Stimulated activated naive B cell treated with anti-CD40 and anti-IgM and Interleukin-4, amounts not matched to agents 10 μg/mL and 1 μg/mL and 100 μg/mL, for 72 hours (primary cell): Measurements from ENCODE around the gene FOXP3.

Experiments
- ATAC-seq, 2 donors: fragments of 150-1000 bp; cut with Tn5 transposase; replicated peaks; 2 replicates each; pipeline ENCODE4 v1.10.0; 2021; ENCODE audit warnings: moderate library complexity in 1 of 2
- DNase-seq: peaks from one replicate; pipeline ENCODE4 v3.0.0; 2021
- H3K27ac Mint-ChIP-seq: one replicate; pipeline ENCODE4 v1.8.0; 2022; ENCODE audit warnings: mild to moderate bottlenecking, mixed read lengths
- H3K27me3 Mint-ChIP-seq, 2 donors: one replicate each; pipeline ENCODE4 v1.8.0; 2022; ENCODE audit warnings: mixed read lengths in 2 of 2
- H3K36me3 Mint-ChIP-seq, 2 donors: one replicate each; pipeline ENCODE4 v1.8.0; 2022; ENCODE audit warnings: mixed read lengths in 2 of 2, mild to moderate bottlenecking in 1 of 2
- H3K4me1 Mint-ChIP-seq, 2 donors: one replicate each; pipeline ENCODE4 v1.8.0; 2022; ENCODE audit warnings: mixed read lengths in 2 of 2, mild to moderate bottlenecking in 1 of 2
- H3K4me3 Mint-ChIP-seq, 2 donors: one replicate each; pipeline ENCODE4 v1.8.0; 2022; ENCODE audit warnings: mild to moderate bottlenecking in 2 of 2, mixed read lengths in 2 of 2, moderate library complexity in 1 of 2
- H3K9me3 Mint-ChIP-seq, 2 donors: one replicate each; pipeline ENCODE4 v1.8.0; 2022; ENCODE audit warnings: mixed read lengths in 2 of 2, mild to moderate bottlenecking in 1 of 2

Gene FOXP3

DNA sequence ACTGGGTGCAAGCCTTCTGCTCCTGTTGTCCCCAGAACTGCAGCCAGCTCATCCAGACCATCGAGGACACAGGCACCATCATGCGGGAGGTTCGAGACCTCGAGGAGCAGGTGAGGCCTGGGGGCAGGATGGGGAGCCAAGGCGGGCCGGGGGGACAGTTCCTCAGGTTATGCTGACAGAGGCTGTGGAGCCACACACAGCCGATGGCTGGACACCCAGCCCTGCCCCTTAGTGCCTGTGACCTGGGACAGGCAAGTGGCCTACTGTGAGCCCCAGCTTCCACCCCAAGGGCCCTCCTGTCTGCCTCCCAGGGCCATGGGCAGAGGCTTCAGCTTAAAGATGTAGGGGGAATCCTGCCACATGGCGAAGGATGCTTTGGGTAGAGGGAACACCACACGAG, 14.9 kb downstream of the FOXP3 start:
- Mint-ChIP-seq H3K4me3 (no peak overlapping the region), H3K27ac (no peak overlapping the region), H3K4me1 (peaks cover 9 to 22% of the 10 kb centered on the region in 2 donors), H3K27me3 (no peaks in the 10 kb centered on the region), H3K36me3 (peaks cover 26 to 42% of the 10 kb centered on the region in 2 donors), H3K9me3 (no peaks in the 10 kb centered on the region)
- no peak for DNase-seq
- ATAC-seq: no peak

DNA sequence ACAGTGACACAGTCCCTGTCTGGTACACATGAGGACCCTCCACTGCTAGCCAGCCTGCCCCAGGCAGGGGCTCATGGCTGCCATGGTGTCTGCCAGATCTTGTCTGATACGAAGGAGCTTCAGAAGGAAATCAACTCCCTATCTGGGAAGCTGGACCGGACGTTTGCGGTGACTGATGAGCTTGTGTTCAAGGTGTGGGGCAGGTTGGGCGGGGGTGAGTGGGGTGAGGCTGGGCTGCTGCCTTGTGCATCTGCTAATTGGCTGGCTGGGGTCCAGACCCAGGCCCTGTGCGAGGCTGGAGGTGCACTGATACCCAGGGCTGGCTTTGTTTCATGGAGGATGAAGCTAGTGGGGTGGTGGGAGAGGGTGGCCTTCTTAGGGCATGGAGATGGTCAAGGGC, 15.4 kb downstream of the FOXP3 start:
- H3K36me3 Mint-ChIP-seq: peaks cover 31 to 46% of the 10 kb centered on the region in 2 donors

DNA sequence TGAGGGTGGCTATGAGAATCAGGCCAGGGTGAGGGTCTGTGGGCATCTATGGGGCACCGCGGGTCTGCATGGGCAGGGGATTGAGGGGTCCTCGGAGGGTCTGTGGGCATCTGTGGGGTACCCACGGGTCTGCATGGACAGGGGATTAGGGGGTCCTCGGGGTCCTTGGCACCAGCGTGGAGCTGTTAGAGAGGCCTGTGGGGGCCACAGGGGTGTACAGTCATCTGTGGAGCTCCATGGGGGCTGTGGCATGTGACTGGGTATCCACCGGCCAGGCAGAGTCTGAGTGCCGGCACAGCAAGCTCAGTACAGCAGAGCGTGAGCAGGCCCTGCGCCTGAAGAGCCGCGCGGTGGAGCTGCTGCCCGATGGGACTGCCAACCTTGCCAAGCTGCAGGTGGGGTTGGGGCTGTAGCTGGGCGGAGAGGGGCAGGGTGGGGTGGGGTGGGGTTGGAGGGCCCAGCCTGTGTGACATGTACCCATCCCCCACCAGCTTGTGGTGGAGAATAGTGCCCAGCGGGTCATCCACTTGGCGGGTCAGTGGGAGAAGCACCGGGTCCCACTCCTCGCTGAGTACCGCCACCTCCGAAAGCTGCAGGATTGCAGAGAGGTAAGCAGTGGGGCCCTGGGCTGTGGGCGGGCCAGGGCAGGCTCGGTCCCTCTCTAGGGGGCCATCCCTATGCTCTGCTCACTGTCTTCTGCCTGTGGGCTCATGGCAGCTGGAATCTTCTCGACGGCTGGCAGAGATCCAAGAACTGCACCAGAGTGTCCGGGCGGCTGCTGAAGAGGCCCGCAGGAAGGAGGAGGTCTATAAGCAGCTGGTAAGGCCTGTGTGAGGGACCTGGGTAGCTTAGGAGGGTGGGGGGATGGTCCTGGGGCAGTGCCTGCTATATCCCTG, 16.3 kb downstream of the FOXP3 start:
- Mint-ChIP-seq H3K27me3 (peaks cover 0 to 3% of the 10 kb centered on the region in 2 donors), H3K27ac (no peak overlapping the region), H3K4me1 (peaks cover 8 to 25% of the 10 kb centered on the region in 2 donors), H3K36me3 (peaks cover 37 to 52% of the 10 kb centered on the region in 2 donors), H3K4me3 (no peak overlapping the region), H3K9me3 (no peaks in the 10 kb centered on the region)
- ATAC-seq: no peak
- DNase-seq: no peak

More for the DNA sequence above, 15.4 kb downstream of the FOXP3 start:
- no peak for ATAC-seq
- H3K4me3 Mint-ChIP-seq: no peak overlapping the region
- H3K27ac Mint-ChIP-seq: no peak overlapping the region
- no peaks in the 10 kb centered on the region for H3K27me3 Mint-ChIP-seq
- no peak for DNase-seq
- peaks cover 9 to 28% of the 10 kb centered on the region in 2 donors for H3K4me1 Mint-ChIP-seq
- H3K9me3 Mint-ChIP-seq: no peaks in the 10 kb centered on the region

DNA sequence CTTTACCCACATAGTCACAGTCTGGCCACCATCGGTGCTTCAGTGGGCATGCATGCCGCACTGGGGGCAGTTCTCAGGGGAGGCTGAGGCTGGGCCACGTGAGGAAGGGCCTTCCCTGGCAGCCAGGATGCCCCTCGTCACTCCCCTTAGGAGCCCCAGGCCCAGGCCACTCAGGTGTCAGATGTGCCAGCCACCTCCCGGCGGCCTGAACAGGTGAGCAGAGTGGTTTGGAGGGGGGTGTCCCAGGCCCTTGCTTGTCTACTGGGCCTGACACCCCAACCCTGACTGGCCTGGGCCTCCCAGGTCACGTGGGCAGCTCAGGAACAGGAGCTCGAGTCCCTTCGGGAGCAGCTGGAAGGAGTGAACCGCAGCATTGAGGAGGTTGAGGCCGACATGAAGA, 17.2 kb downstream of the FOXP3 start:
- no peaks in the 10 kb centered on the region for H3K9me3 Mint-ChIP-seq
- peaks cover 4 to 17% of the 10 kb centered on the region in 2 donors for H3K4me1 Mint-ChIP-seq
- H3K27me3 Mint-ChIP-seq: peaks cover 0 to 3% of the 10 kb centered on the region in 2 donors
- no peak overlapping the region for H3K4me3 Mint-ChIP-seq
- DNase-seq (no peak), ATAC-seq (no peak)
- no peak overlapping the region for H3K27ac Mint-ChIP-seq
- H3K36me3 Mint-ChIP-seq: peaks cover 37 to 52% of the 10 kb centered on the region in 2 donors

DNA sequence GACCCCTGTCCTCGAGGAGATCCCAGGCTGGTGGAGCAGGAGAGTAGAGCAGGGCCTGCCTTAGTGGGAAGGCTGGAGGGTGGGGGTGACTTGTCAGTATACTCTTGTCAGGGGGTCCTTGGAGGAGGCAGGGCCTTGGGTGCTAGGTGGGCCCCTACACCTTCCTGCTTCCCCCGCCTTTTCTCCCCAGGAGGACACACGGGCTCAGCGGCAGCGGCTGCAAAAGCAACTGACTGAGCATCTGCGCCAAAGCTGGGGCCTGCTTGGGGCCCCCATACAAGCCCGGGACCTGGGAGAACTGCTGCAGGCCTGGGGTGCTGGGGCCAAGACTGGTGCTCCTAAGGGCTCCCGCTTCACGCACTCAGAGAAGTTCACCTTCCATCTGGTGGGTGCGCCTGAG, 18.0 kb downstream of the FOXP3 start:
- H3K27ac Mint-ChIP-seq: peak overlapping the region; percentile 42
- H3K4me1 Mint-ChIP-seq: peaks cover 3 to 12% of the 10 kb centered on the region in 2 donors
- peaks cover 0 to 3% of the 10 kb centered on the region in 2 donors for H3K27me3 Mint-ChIP-seq
- no peak overlapping the region for H3K4me3 Mint-ChIP-seq
- ATAC-seq: no peak
- no peak for DNase-seq
- H3K9me3 Mint-ChIP-seq: no peaks in the 10 kb centered on the region
- peaks cover 33 to 46% of the 10 kb centered on the region in 2 donors for H3K36me3 Mint-ChIP-seq

- H3K4me1 Mint-ChIP-seq: peaks cover 4 to 12% of the 10 kb centered on the region in 2 donors
- no peak overlapping the region for H3K4me3 Mint-ChIP-seq
- peaks cover 0 to 3% of the 10 kb centered on the region in 2 donors for H3K27me3 Mint-ChIP-seq
- peaks cover 28 to 32% of the 10 kb centered on the region in 2 donors for H3K36me3 Mint-ChIP-seq
- no peak overlapping the region for H3K27ac Mint-ChIP-seq
- ATAC-seq (no peak), DNase-seq (no peak)
- H3K9me3 Mint-ChIP-seq: no peaks in the 10 kb centered on the region
Observed at GRCh38 chrX:49244207-49244606, 20.3 kb downstream of the FOXP3 start.

GRCh38 chrX:49243166-49243565, 21.3 kb downstream of the FOXP3 start:
- Mint-ChIP-seq H3K36me3 (peaks cover 26 to 30% of the 10 kb centered on the region in 2 donors), H3K4me1 (peaks cover 5 to 12% of the 10 kb centered on the region in 2 donors), H3K27me3 (peaks cover 0 to 3% of the 10 kb centered on the region in 2 donors), H3K4me3 (no peak overlapping the region), H3K27ac (no peak overlapping the region), H3K9me3 (no peaks in the 10 kb centered on the region)
- DNase-seq (no peak), ATAC-seq (no peak)

- Mint-ChIP-seq H3K36me3 (peaks cover 26 to 29% of the 10 kb centered on the region in 2 donors), H3K4me1 (peaks cover 5 to 12% of the 10 kb centered on the region in 2 donors), H3K27me3 (peaks cover 0 to 3% of the 10 kb centered on the region in 2 donors), H3K9me3 (no peaks in the 10 kb centered on the region), H3K27ac (no peak overlapping the region), H3K4me3 (no peak overlapping the region)
- ATAC-seq (no peak), DNase-seq (no peak)
Observed at GRCh38 chrX:49242545-49243066, 21.9 kb downstream of the FOXP3 start.

DNA sequence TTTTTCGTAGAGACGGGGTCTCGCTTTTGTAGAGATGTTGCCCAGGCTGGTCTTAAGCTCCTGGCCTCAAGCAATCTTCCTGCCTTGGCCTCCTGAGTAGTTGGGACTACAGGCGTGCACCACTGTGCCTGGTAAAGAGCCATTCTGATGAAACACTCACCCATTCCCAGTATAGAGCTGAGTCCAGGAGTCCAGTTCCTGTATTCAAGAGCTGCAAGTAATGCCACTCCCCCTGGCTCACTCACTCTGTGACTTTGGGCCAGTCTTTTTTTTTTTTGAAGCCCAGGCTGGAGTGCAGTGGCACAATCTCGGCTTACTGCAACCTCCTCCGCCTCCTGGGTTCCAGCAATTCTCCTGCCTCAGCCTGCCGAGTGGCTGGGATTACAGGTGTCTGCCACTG, 25.8 kb downstream of the FOXP3 start:
- H3K27me3 Mint-ChIP-seq: peaks cover 0 to 3% of the 10 kb centered on the region in 2 donors
- ATAC-seq (no peak), DNase-seq (no peak)
- H3K4me3 Mint-ChIP-seq: no peak overlapping the region
- no peaks in the 10 kb centered on the region for H3K9me3 Mint-ChIP-seq
- peaks cover 12 to 18% of the 10 kb centered on the region in 2 donors for H3K36me3 Mint-ChIP-seq
- H3K27ac Mint-ChIP-seq: no peak overlapping the region
- peaks cover 16% of the 10 kb centered on the region in 2 donors for H3K4me1 Mint-ChIP-seq

DNA sequence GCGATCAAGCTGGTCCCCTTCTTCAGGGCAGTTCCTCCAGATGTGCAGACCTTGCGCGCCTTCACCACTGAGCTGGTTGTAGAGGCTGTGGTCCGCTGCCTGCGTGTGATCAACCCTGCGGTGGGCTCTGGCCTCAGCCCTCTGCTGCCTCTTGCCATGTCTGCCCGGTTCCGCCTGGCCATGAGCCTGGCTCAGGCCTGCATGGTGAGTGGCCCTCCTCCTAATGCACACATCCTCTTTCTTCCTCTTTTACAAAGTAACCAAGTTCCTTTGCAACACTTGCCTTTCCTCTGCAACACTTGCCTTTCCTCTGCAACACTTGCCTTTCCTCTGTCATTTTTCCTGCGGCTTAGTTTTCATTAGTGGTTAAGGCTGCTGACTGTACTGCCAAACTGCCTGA, 27.4 kb downstream of the FOXP3 start:
- ATAC-seq: peak; percentile 76 to 79
- H3K4me1 Mint-ChIP-seq: peaks cover 14 to 16% of the 10 kb centered on the region in 2 donors
- peak overlapping the region; percentile 63 for H3K27ac Mint-ChIP-seq
- DNase-seq: peak; percentile 8
- H3K4me3 Mint-ChIP-seq: peak overlapping the region; percentile 92
- H3K9me3 Mint-ChIP-seq: no peaks in the 10 kb centered on the region
- peaks cover 4 to 7% of the 10 kb centered on the region in 2 donors for H3K36me3 Mint-ChIP-seq
- H3K27me3 Mint-ChIP-seq: no peaks in the 10 kb centered on the region

DNA sequence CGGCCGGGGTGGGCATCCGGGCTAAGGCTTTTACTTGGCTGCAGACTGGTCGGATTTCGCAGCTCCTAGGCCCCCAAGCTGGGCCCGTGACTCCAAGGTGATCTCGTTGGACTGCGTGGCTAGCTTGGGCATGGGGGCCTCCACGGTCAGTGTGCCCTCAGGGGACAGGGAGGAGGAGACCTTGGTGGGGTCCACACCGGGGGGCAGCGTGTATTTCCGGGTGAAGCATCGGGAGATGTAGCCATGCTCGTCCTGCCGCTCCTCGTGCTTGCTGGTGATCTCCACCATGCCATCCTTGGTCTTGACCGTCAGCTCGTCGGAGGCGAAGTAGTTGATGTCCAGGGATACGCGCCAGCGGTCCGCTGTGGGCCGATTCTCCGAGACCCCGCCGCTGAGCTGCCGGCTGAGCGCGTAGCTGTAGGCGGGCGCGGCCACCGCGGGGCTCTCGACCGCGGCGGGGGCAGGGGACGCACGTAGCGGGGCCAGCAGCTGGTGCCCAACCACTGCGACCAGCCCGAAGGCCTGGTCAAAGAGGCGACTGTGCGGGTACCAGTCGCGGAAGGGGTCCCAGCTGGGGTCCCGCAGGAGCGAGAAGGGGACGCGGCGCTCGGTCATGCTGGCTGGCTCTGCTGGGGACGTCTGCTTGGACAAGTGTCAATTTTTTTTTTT, 30.5 kb downstream of the FOXP3 start:
- no peak overlapping the region for H3K4me3 Mint-ChIP-seq
- no peaks in the 10 kb centered on the region for H3K9me3 Mint-ChIP-seq
- ATAC-seq (no peak), DNase-seq (no peak)
- no peaks in the 10 kb centered on the region for H3K27me3 Mint-ChIP-seq
- H3K4me1 Mint-ChIP-seq: peaks cover 23 to 26% of the 10 kb centered on the region in 2 donors
- peaks cover 2 to 5% of the 10 kb centered on the region in 2 donors for H3K36me3 Mint-ChIP-seq
- no peak overlapping the region for H3K27ac Mint-ChIP-seq

GRCh38 chrX:49233176-49233575, 31.3 kb downstream of the FOXP3 start, which contains the start of gene CACNA1F:
TSS of gene CACNA1F (minus strand) at chrX:49233340. CDS start at chrX:49233309, 31 bp downstream.
- no peak for DNase-seq
- Mint-ChIP-seq H3K27ac (no peak within 1 kb of the TSS), H3K4me1 (peaks cover 22 to 26% of the 10 kb centered on the region in 2 donors), H3K4me3 (no peak within 1 kb of the TSS), H3K36me3 (peaks cover 2 to 5% of the 10 kb centered on the region in 2 donors), H3K9me3 (no peaks in the 10 kb centered on the region), H3K27me3 (no peaks in the 10 kb centered on the region)
- no peak for ATAC-seq

DNA sequence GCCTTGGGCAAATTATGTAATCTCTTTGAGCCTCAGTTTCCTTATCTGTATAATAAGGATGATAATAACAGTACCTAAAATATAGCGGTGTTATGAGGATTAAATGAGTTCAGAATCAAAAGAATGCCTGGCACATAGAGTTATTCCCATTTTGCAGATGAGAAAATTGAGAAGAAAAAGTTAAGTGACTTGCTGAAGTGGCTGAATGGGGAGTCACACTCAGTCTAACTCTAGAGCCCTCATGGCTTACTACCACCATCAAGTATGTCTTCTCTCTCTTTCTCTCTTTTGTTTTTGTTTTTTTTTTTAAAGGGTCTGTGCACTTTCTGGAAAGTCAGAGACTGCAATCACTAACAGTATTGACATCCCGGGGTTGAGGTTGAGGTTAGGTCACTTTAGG, 32.0 kb downstream of the FOXP3 start:
- H3K9me3 Mint-ChIP-seq: peaks cover 0 to 3% of the 10 kb centered on the region in 2 donors
- H3K4me3 Mint-ChIP-seq: no peak overlapping the region
- no peaks in the 10 kb centered on the region for H3K27me3 Mint-ChIP-seq
- peaks cover 2 to 5% of the 10 kb centered on the region in 2 donors for H3K36me3 Mint-ChIP-seq
- H3K27ac Mint-ChIP-seq: no peak overlapping the region
- DNase-seq (no peak), ATAC-seq (no peak)
- peaks cover 22 to 26% of the 10 kb centered on the region in 2 donors for H3K4me1 Mint-ChIP-seq

DNA sequence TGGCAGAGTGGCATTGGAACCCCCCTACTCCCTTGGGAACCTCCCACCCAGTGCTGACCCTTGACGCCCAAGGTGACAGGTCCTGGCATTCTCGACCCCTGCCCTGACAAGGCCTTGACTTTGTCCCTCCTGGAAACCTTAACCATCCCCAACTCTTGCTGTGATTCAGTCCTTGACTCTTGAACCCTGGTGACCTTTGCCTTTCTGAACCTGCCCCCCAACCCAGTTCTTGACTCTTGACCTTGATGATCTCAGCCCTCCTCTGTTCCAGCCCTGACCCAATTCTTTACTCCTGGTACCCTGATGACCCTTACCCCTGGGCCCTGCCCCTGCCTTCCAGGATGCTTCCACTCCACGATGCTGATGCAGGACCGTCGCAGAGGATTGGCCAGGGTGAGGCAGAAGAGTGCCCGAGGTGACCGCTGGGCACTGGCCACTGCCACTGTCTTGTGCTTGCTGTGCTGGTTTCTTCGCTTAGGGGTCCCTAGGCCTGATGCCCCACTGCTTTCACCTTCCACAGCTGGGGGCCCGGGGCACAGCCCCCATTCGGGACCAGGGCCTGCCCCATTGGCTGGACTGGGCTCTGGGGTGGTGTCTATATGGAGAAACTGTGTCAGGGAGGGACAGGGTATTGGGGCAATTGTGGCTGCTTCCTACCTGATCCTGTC, 33.0 kb downstream of the FOXP3 start:
- peak overlapping the region; percentile 86 to 89 for H3K4me3 Mint-ChIP-seq
- no peak for DNase-seq
- H3K27me3 Mint-ChIP-seq: no peaks in the 10 kb centered on the region
- peaks cover 0 to 6% of the 10 kb centered on the region in 2 donors for H3K9me3 Mint-ChIP-seq
- H3K27ac Mint-ChIP-seq: peak overlapping the region; percentile 97
- H3K36me3 Mint-ChIP-seq: peaks cover 0 to 2% of the 10 kb centered on the region in 2 donors
- ATAC-seq: no peak
- peaks cover 13 to 16% of the 10 kb centered on the region in 2 donors for H3K4me1 Mint-ChIP-seq
